Neural cell (in vitro differentiated cells): ENCODE data around the gene ZBTB7C. TPM values are rescaled to one million over a fixed set of nuclear protein-coding genes. Genes with fewer than 3 reads are reported as not detected.

Experiments
- H2AFZ ChIP-seq: fragments of 200-600, 300-800 bp; sonication (generic), shearing (Covaris generic); 2 replicates; pipeline ENCODE4 v1.6.0; 2014; ENCODE audit warnings: low read depth, mild to moderate bottlenecking, antibody characterized with exemption, low read length, moderate library complexity
- H3F3A ChIP-seq: fragments of 200-600 bp; shearing (Covaris generic); 2 replicates; pipeline ENCODE4 v1.6.1; 2016; ENCODE audit warnings: mild to moderate bottlenecking, moderate library complexity, mixed read lengths, antibody characterized with exemption, low read length; ENCODE audit not compliant: insufficient read depth, poor library complexity, severe bottlenecking
- H3K27ac ChIP-seq: fragments of 200-600, 300-800 bp; sonication (generic), shearing (Covaris generic); 2 replicates; pipeline ENCODE4 v1.5.1; 2014; ENCODE audit warnings: mild to moderate bottlenecking, low read length, moderate library complexity
- H3K27me3 ChIP-seq: fragments of 300-800, 200-600 bp; sonication (generic), shearing (Covaris generic); 2 replicates; pipeline ENCODE4 v1.6.0; 2014; ENCODE audit warnings: mild to moderate bottlenecking, low read depth, low read length, moderate library complexity; ENCODE audit not compliant: insufficient read depth
- H3K36me3 ChIP-seq: fragments of 300-800, 200-600 bp; sonication (generic), shearing (Covaris generic); 2 replicates; pipeline ENCODE4 v1.5.1; 2014; ENCODE audit warnings: mild to moderate bottlenecking, antibody characterized with exemption, low read length, moderate library complexity; ENCODE audit not compliant: insufficient read depth
- H3K4me2 ChIP-seq: fragments of 300-800, 200-600 bp; sonication (generic), shearing (Covaris generic); 2 replicates; pipeline ENCODE4 v1.6.0; 2014; ENCODE audit warnings: mild to moderate bottlenecking, low read length
- H3K4me3 ChIP-seq: fragments of 300-800, 200-600 bp; sonication (generic), shearing (Covaris generic); 2 replicates; pipeline ENCODE4 v1.5.1; 2014; ENCODE audit warnings: mild to moderate bottlenecking, low read length, moderate library complexity
- H3K79me2 ChIP-seq: fragments of 200-600 bp; shearing (Covaris generic); replicated peaks from 2 replicates; pipeline ENCODE4 v1.6.0; 2014; ENCODE audit warnings: mild to moderate bottlenecking, low read length, moderate library complexity; ENCODE audit not compliant: insufficient read depth
- H3K9ac ChIP-seq: fragments of 300-800, 200-600 bp; sonication (generic), shearing (Covaris generic); 2 replicates; pipeline ENCODE4 v1.6.1; 2016; ENCODE audit warnings: mild to moderate bottlenecking, low read length, mixed read lengths
- H3K9me2 ChIP-seq: fragments of 200-600 bp; shearing (Covaris generic); 2 replicates; pipeline ENCODE4 v1.6.1; 2016; ENCODE audit warnings: mild to moderate bottlenecking, low read length, mixed read lengths; ENCODE audit not compliant: insufficient read depth
- H3K9me3 ChIP-seq: fragments of 200-600, 300-800 bp; sonication (generic), shearing (Covaris generic); 2 replicates; pipeline ENCODE4 v1.6.1; 2016; ENCODE audit warnings: mild to moderate bottlenecking, mixed run types, low read length, moderate library complexity, mixed read lengths
- H4K20me1 ChIP-seq: fragments of 200-600 bp; shearing (Covaris generic); 2 replicates; pipeline ENCODE4 v1.6.1; 2016; ENCODE audit warnings: mild to moderate bottlenecking, mixed run types; ENCODE audit not compliant: insufficient read depth
- CTCF ChIP-seq: fragments of 450-650 bp; IDR thresholded peaks from 2 replicates; pipeline ENCODE4 v1.5.1; 2014; ENCODE audit warnings: antibody characterized with exemption, mild to moderate bottlenecking, moderate library complexity; ENCODE audit not compliant: poor library complexity, severe bottlenecking
- EP300 ChIP-seq: fragments of 450-650 bp; conservative IDR thresholded peaks from 2 replicates; pipeline ENCODE4 v1.6.1; 2014; ENCODE audit warnings: antibody characterized with exemption, mild to moderate bottlenecking, moderate library complexity; ENCODE audit not compliant: poor library complexity, severe bottlenecking
- EZH2 ChIP-seq: fragments of 200-600, 300-800 bp; shearing (Covaris generic), sonication (generic); IDR thresholded peaks from 2 replicates; pipeline ENCODE4 v1.6.1; 2014; ENCODE audit warnings: antibody characterized with exemption, low read length, borderline replicate concordance, mild to moderate bottlenecking; ENCODE audit not compliant: insufficient read depth, poor library complexity, severe bottlenecking
- MXI1 ChIP-seq: fragments of 450-650 bp; conservative IDR thresholded peaks from 2 replicates; pipeline ENCODE4 v1.6.1; 2014; ENCODE audit warnings: antibody characterized with exemption, mild to moderate bottlenecking; ENCODE audit not compliant: poor library complexity, severe bottlenecking
- POLR2AphosphoS5 ChIP-seq: IDR thresholded peaks from 2 replicates; pipeline ENCODE4 v1.6.1; 2012
- RAD21 ChIP-seq: fragments of 450-650 bp; conservative IDR thresholded peaks from 2 replicates; pipeline ENCODE4 v1.6.1; 2014; ENCODE audit warnings: antibody characterized with exemption, mild to moderate bottlenecking, moderate library complexity
- REST ChIP-seq: IDR thresholded peaks from 2 replicates; pipeline ENCODE4 v1.6.1; 2012; ENCODE audit warnings: borderline replicate concordance
- SMC3 ChIP-seq: fragments of 450-650 bp; conservative IDR thresholded peaks from 2 replicates; pipeline ENCODE4 v1.6.1; 2014; ENCODE audit warnings: antibody characterized with exemption, mild to moderate bottlenecking, moderate library complexity; ENCODE audit not compliant: poor library complexity
- TAF1 ChIP-seq: IDR thresholded peaks from 2 replicates; pipeline ENCODE4 v1.6.1; 2012; ENCODE audit warnings: low read depth
- polyA plus RNA-seq: library from polyadenylated mRNA; depleted of rRNA; stranded (reverse); fragments of >200 nt; gene quantifications from 2 replicates; pipeline ENCODE4 v1.2.3, GENCODE V29; 2014

The ZBTB7C gene
- polyA plus RNA-seq, 1 donor from 2014 or later: 2.4 TPM

GRCh38 chr18:48330016-48330991 lies 78.9 kb downstream of the ZBTB7C start:
- Histone ChIP-seq H3F3A (no peaks in the 10 kb centered on the region), H3K4me3 (no peak overlapping the region), H3K4me2 (no peak overlapping the region), H3K9me2 (no peaks in the 10 kb centered on the region), H4K20me1 (no peaks in the 10 kb centered on the region), H2AFZ (no peak overlapping the region), H3K9me3 (no peaks in the 10 kb centered on the region), H3K27ac (no peak overlapping the region), H3K9ac (no peak overlapping the region), H3K36me3 (no peaks in the 10 kb centered on the region), H3K27me3 (no peaks in the 10 kb centered on the region), H3K79me2 (no peaks in the 10 kb centered on the region)
- no peak for TF ChIP-seq MXI1
- TF ChIP-seq CTCF: no peak
- no peak for TF ChIP-seq RAD21
- no peak for TF ChIP-seq TAF1
- TF ChIP-seq REST: no peak
- no peak for TF ChIP-seq SMC3
- TF ChIP-seq EZH2: no peak
- no peak for TF ChIP-seq EP300
- no peak for TF ChIP-seq POLR2AphosphoS5

- H3K36me3 ChIP-seq: no peaks in the 10 kb centered on the region
- no peak overlapping the region for H3K4me2 ChIP-seq
- no peak overlapping the region for H2AFZ ChIP-seq
- no peaks in the 10 kb centered on the region for H3K27me3 ChIP-seq
- H3K79me2 ChIP-seq: no peaks in the 10 kb centered on the region
- no peak overlapping the region for H3K27ac ChIP-seq
- no peaks in the 10 kb centered on the region for H4K20me1 ChIP-seq
- H3K9ac ChIP-seq: no peak overlapping the region
- no peaks in the 10 kb centered on the region for H3F3A ChIP-seq
- TF ChIP-seq TAF1 (no peak), SMC3 (no peak), EZH2 (no peak), REST (no peak), MXI1 (no peak), POLR2AphosphoS5 (no peak), RAD21 (no peak), CTCF (no peak), EP300 (no peak)
- H3K9me2 ChIP-seq: no peaks in the 10 kb centered on the region
- no peaks in the 10 kb centered on the region for H3K9me3 ChIP-seq
- H3K4me3 ChIP-seq: no peak overlapping the region
These were observed 80.5 kb downstream of the ZBTB7C start for GRCh38 chr18:48328473-48329210.
